ENCODE data around the gene FAM241B. TPM values are rescaled to one million over a fixed set of nuclear protein-coding genes. Genes with fewer than 3 reads are reported as not detected.

The FAM241B gene
- total RNA-seq, 4 donors from 2014 or later = 0.35 to 5.4 TPM; not detected in 2

GRCh38 chr10:69628891-69629290, 1.2 kb upstream of the FAM241B start:
- Histone ChIP-seq H3K4me3 (no peak overlapping the region), H3K27me3 (no peaks in the 10 kb centered on the region), H3K36me3 (no peaks in the 10 kb centered on the region), H3K27ac (no peak overlapping the region), H3K9me3 (no peaks in the 10 kb centered on the region), H3K4me1 (peaks cover 0 to 7% of the 10 kb centered on the region in 2 donors)
- intact Hi-C loops (cut with DNase I; ENCODE audit: low total_unique reads) = no loop called here
- no peak for DNase-seq
- TF ChIP-seq POLR2A (IDR thresholded peaks at IDR 0.05) (no peak), CTCF (IDR thresholded peaks at IDR 0.05) (no peak)

- TF ChIP-seq CTCF (IDR thresholded peaks at IDR 0.05) (no peak), POLR2A (IDR thresholded peaks at IDR 0.05) (no peak)
- H3K27ac ChIP-seq = no peak overlapping the region
- H3K4me3 ChIP-seq = peak overlapping the region in 1 of 2 donors; percentile 40
- no peaks in the 10 kb centered on the region for H3K27me3 ChIP-seq
- H3K36me3 ChIP-seq = no peaks in the 10 kb centered on the region
- no peaks in the 10 kb centered on the region for H3K9me3 ChIP-seq
- DNase-seq = no peak
- intact Hi-C loops (cut with DNase I; ENCODE audit: low total_unique reads) = no loop called here
- H3K4me1 ChIP-seq = peaks cover 0 to 7% of the 10 kb centered on the region in 2 donors
Observed at GRCh38 chr10:69629519-69629896, 539 bp upstream of the FAM241B start.

DNA sequence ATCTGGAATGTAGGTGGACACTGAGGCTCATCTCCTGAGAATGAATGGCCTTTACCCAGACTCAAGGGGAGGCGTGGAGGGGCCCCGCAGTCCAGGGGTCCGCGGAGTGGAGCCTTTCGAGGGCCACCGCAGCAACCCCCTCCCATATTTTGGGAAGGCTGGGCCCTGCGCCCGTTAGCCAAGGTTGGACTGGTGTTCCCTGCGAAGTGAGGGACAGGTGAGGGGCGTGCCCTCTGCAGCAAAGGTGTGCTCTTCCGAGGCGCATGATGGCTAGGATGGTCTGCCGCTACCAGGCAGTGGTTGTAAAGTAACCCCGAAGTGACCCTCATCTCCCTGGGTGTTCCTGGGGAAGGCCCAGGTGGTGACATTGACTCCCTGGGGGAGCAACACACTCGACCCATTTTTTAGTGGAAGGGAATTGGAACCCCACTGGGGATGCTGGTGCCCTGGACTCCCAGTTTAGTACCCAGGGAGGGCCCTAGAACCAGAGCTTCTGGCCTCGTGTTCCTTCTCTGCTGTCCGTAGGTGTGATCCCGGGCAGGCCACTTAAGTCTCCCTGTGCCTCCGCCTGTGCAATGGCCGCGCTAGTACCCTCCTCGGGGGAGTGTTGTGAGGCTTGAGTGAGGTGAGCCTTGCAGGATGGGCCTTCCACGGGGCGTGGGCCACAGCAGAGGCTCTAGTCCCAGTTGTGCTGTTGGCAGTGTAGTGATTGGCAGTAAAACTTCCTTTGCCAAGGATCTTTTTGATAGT, 779 bp downstream of the FAM241B start:
- H3K27ac ChIP-seq = peak overlapping the region in 1 of 2 donors; percentile 18
- H3K4me1 ChIP-seq = peaks cover 0 to 7% of the 10 kb centered on the region in 2 donors
- no peaks in the 10 kb centered on the region for H3K36me3 ChIP-seq
- no peaks in the 10 kb centered on the region for H3K9me3 ChIP-seq
- no peak for TF ChIP-seq POLR2A (IDR thresholded peaks at IDR 0.05)
- no peak for TF ChIP-seq CTCF (IDR thresholded peaks at IDR 0.05)
- intact Hi-C loops (cut with DNase I; ENCODE audit: low total_unique reads) = loop anchor here (10.0 kb wide), 1 partner anchor 216 kb away; the partner anchor contains the start of gene TACR2
- DNase-seq = no peak
- no peaks in the 10 kb centered on the region for H3K27me3 ChIP-seq
- peak overlapping the region; percentile 9 to 40 for H3K4me3 ChIP-seq

DNA sequence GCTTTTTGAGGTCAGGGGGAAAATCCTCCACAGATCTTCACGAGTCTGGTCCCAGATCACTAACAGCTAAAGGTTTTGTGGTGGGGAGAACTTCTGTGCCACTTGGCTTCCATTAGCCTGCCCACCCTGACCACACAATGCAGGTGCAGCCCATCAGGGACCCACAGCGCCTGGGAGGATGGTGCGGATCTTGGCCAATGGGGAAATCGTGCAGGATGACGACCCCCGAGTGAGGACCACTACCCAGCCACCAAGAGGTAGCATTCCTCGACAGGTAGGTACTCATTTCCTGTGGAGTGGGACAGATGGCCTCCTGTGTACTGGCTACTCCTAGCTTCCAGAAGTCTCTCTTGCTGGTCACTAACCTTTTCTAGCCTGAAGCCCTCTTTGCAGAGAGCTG, 1.5 kb downstream of the FAM241B start:
- intact Hi-C loops (cut with DNase I; ENCODE audit: low total_unique reads) = loop anchor here (10.0 kb wide), 1 partner anchor 217 kb away; the partner anchor contains the start of gene TACR2
- no peaks in the 10 kb centered on the region for H3K27me3 ChIP-seq

More for the DNA sequence above, 1.5 kb downstream of the FAM241B start:
- Histone ChIP-seq H3K4me3 (no peak overlapping the region), H3K27ac (no peak overlapping the region), H3K4me1 (peaks cover 0 to 7% of the 10 kb centered on the region in 2 donors), H3K36me3 (no peaks in the 10 kb centered on the region), H3K9me3 (no peaks in the 10 kb centered on the region)
- TF ChIP-seq POLR2A (IDR thresholded peaks at IDR 0.05) (no peak), CTCF (IDR thresholded peaks at IDR 0.05) (no peak)
- no peak for DNase-seq

Data from uterus (tissue), 4 donors.